Measurements from ENCODE around the gene DENND4A.

- TF ChIP-seq, protein P1, sequence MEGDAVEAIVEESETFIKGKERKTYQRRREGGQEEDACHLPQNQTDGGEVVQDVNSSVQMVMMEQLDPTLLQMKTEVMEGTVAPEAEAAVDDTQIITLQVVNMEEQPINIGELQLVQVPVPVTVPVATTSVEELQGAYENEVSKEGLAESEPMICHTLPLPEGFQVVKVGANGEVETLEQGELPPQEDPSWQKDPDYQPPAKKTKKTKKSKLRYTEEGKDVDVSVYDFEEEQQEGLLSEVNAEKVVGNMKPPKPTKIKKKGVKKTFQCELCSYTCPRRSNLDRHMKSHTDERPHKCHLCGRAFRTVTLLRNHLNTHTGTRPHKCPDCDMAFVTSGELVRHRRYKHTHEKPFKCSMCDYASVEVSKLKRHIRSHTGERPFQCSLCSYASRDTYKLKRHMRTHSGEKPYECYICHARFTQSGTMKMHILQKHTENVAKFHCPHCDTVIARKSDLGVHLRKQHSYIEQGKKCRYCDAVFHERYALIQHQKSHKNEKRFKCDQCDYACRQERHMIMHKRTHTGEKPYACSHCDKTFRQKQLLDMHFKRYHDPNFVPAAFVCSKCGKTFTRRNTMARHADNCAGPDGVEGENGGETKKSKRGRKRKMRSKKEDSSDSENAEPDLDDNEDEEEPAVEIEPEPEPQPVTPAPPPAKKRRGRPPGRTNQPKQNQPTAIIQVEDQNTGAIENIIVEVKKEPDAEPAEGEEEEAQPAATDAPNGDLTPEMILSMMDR (conservative IDR thresholded peaks at IDR 0.05; ENCODE audit: low read depth, low read length), result no peak
- TF ChIP-seq EZH2 (IDR thresholded peaks at IDR 0.05; ENCODE audit: borderline replicate concordance, low read depth, low read length, poor library complexity, severe bottlenecking), result no peak
Observed at GRCh38 chr15:65655457-65655856, 136.6 kb downstream of the DENND4A start.

All from A673 (cell line).